Measurements from ENCODE around the gene PMEPA1.

DNA sequence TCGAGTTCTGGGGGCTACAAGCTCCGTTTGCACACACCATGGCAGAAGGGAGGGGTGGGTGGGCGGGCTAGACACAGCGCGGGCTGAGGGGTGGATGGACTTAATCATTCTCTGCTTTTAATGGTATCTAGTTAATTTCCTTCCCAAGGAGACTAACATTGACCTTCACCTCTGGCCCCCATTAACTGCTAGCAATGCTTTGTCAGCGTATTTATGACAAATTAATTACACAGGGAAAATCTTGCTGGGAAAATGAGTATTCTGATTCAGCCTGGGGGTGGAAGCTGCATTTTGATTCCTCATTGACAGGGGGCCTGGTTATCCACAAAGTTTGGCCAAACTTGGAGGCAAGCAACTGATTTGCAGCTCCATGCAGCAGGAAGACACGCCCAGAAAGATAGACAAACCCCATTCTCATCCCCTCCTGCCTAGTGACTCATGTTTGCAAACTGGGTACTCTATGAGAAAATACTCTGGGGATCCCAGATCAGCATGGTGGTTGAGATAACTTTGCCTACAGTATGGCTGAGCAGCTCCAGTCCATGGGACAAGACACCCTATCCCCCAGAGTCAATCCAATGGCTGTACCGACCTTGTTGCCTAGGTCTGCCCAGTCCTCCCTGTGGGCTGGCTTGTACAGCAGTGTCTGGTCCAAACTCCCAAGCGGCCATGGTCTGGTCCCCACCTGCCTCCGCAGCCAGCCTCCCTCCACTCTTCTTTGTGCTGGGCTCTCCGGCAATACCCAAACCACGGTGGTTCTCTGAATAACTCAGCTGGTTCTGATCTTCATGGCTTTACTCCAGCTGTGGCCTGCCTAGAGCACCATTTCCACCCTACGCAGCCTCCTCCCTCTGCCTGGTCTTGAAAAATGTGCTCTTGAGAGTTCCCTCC, 109.2 kb downstream of the PMEPA1 start:
- no peak for TF ChIP-seq POLR2AphosphoS5 (IDR thresholded peaks at IDR 0.05)
- TF ChIP-seq, protein P1, sequence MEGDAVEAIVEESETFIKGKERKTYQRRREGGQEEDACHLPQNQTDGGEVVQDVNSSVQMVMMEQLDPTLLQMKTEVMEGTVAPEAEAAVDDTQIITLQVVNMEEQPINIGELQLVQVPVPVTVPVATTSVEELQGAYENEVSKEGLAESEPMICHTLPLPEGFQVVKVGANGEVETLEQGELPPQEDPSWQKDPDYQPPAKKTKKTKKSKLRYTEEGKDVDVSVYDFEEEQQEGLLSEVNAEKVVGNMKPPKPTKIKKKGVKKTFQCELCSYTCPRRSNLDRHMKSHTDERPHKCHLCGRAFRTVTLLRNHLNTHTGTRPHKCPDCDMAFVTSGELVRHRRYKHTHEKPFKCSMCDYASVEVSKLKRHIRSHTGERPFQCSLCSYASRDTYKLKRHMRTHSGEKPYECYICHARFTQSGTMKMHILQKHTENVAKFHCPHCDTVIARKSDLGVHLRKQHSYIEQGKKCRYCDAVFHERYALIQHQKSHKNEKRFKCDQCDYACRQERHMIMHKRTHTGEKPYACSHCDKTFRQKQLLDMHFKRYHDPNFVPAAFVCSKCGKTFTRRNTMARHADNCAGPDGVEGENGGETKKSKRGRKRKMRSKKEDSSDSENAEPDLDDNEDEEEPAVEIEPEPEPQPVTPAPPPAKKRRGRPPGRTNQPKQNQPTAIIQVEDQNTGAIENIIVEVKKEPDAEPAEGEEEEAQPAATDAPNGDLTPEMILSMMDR (IDR thresholded peaks at IDR 0.05): no peak
